Esophagus muscularis mucosa (tissue), 4 donors: ENCODE results near the gene SLC6A18.

ENCODE experiments used
- CTCF ChIP-seq, 3 experiments: fragments of 200-600 bp in 2 of 3; fragments of 450-650 bp in 1 of 3; sonication (generic) in 2 of 3; IDR thresholded peaks; one replicate each; pipeline ENCODE4 v1.5.1; 2017 to 2019; ENCODE audit warnings: antibody characterized with exemption in 3 of 3, mild to moderate bottlenecking in 2 of 3, moderate library complexity in 1 of 3
- EP300 ChIP-seq: sonication (generic); formaldehyde crosslinking; IDR thresholded peaks from one replicate; pipeline ENCODE4 v1.6.1; 2017; ENCODE audit warnings: antibody characterized with exemption
- POLR2A ChIP-seq: fragments of 450-650 bp; IDR thresholded peaks from one replicate; pipeline ENCODE4 v1.6.1; 2017; ENCODE audit warnings: antibody characterized with exemption, moderate library complexity, mild to moderate bottlenecking, low read depth

- no peak for TF ChIP-seq CTCF (IDR thresholded peaks at IDR 0.05)
- TF ChIP-seq EP300: no peak
- TF ChIP-seq POLR2A: no peak
These were observed 20.9 kb downstream of the SLC6A18 start for GRCh38 chr5:1245905-1246576.
